GM12865 (cell line): ENCODE data around the gene HECTD2.

Experiments
- DNase-seq: peaks from one replicate; pipeline ENCODE4 v3.0.0; 2010; ENCODE audit warnings: low read depth
- H3K4me3 ChIP-seq: 2 replicates; pipeline ENCODE4 v1.5.1; 2011; ENCODE audit warnings: mild to moderate bottlenecking, low read depth, low read length, control low read depth
- CTCF ChIP-seq: IDR thresholded peaks from 2 replicates; pipeline ENCODE4 v1.5.1; 2011; ENCODE audit warnings: low read length, control low read depth, low read depth, inconsistent platforms; ENCODE audit not compliant: insufficient read depth; ENCODE audit errors: missing control alignments

The HECTD2 gene

GRCh38 chr10:91391920-91392319, 18.2 kb upstream of the HECTD2 start:
- no peak for TF ChIP-seq CTCF
- no peak for DNase-seq
- H3K4me3 ChIP-seq, result no peak overlapping the region

- DNase-seq, result no peak
- H3K4me3 ChIP-seq, result no peak overlapping the region
- no peak for TF ChIP-seq CTCF
Measured at GRCh38 chr10:91406322-91406721, 3.8 kb upstream of the HECTD2 start.

- peak; percentile 67 for DNase-seq
- TF ChIP-seq CTCF, result no peak
- peak overlapping the region; percentile 81 for H3K4me3 ChIP-seq
Measured at GRCh38 chr10:91409069-91409868, 875 bp upstream of the HECTD2 start.

GRCh38 chr10:91410638-91411371, 661 bp downstream of the HECTD2 start:
- H3K4me3 ChIP-seq, result peak overlapping the region; percentile 61
- peak; percentile 11 for DNase-seq
- no peak for TF ChIP-seq CTCF

- no peak for TF ChIP-seq CTCF
- no peak overlapping the region for H3K4me3 ChIP-seq
- no peak for DNase-seq
Measured at GRCh38 chr10:91411621-91412020, 1.5 kb downstream of the HECTD2 start.

- TF ChIP-seq CTCF, result no peak
Measured at GRCh38 chr10:91412354-91413087, 2.4 kb downstream of the HECTD2 start.

More at GRCh38 chr10:91412354-91413087, 2.4 kb downstream of the HECTD2 start:
- no peak overlapping the region for H3K4me3 ChIP-seq
- DNase-seq, result no peak
